Epithelial cell of proximal tubule (primary cell): ENCODE results near the gene ANAPC13. TPM values are rescaled to one million over a fixed set of nuclear protein-coding genes. Genes with fewer than 3 reads are reported as not detected.

Source experiments
- DNase-seq: peaks from one replicate; pipeline ENCODE4 v3.0.0-alpha.2; 2011; ENCODE audit warnings: low read depth
- H3K4me3 ChIP-seq: 2 replicates; pipeline ENCODE4 v1.5.1; 2011; ENCODE audit warnings: low read depth, mild to moderate bottlenecking, low read length
- total RNA-seq: library from RNA; depleted of rRNA; stranded (reverse); fragments of >200 nt; gene quantifications from 2 replicates; pipeline ENCODE4 v1.2.3, GENCODE V29; 2015
- TF ChIP-seq, protein P1 (sequence below): conservative IDR thresholded peaks from 2 replicates; pipeline ENCODE4 v1.5.1; 2012; ENCODE audit warnings: low read depth, mild to moderate bottlenecking, low read length

ANAPC13 gene
- total RNA-seq, 1 donor from 2014 or later, result 80.5 TPM

DNA sequence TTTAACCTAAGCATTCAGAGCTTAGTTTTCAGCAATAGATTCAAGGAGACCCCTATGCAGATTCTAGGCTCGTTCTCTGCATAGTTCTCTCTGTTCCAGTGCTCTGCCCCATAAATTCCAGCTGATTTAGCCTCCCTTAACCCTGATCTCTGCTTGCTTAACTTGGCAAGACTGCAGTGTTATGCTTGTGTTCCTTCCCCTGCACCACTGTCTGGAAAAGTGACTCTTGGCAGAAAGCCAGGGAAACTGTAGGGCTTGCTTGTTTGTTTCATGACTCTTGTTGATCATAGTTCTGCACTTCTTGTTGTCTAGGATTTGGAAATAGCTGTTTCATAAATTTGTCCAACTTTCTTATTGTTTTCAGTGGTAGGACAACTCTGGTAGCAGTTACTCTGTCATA lies 40.1 kb downstream of the ANAPC13 start:
- no peak overlapping the region for H3K4me3 ChIP-seq
- DNase-seq, result peak; percentile 50
- TF ChIP-seq, protein P1, sequence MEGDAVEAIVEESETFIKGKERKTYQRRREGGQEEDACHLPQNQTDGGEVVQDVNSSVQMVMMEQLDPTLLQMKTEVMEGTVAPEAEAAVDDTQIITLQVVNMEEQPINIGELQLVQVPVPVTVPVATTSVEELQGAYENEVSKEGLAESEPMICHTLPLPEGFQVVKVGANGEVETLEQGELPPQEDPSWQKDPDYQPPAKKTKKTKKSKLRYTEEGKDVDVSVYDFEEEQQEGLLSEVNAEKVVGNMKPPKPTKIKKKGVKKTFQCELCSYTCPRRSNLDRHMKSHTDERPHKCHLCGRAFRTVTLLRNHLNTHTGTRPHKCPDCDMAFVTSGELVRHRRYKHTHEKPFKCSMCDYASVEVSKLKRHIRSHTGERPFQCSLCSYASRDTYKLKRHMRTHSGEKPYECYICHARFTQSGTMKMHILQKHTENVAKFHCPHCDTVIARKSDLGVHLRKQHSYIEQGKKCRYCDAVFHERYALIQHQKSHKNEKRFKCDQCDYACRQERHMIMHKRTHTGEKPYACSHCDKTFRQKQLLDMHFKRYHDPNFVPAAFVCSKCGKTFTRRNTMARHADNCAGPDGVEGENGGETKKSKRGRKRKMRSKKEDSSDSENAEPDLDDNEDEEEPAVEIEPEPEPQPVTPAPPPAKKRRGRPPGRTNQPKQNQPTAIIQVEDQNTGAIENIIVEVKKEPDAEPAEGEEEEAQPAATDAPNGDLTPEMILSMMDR, result no peak

DNA sequence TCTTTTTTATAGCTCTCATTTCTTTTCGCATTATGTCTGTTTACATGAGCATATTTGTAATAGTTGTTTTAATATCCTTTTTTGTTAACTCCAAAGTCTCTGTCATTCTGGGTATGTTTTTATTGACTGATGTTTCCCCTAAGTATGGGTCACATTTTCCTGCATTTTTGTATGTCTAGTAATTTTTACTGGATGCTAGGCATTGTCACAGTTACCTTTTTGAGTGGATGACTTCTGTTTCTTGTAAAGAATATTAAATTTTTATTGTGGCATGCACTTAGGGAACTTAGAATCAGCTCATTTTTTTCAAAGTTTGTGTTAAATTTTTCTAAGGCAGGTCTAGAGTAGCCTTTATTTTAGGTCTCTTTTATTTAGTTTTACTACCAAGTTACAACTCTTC lies 40.7 kb downstream of the ANAPC13 start:
- no peak for DNase-seq
- TF ChIP-seq, protein P1, result no peak

DNA sequence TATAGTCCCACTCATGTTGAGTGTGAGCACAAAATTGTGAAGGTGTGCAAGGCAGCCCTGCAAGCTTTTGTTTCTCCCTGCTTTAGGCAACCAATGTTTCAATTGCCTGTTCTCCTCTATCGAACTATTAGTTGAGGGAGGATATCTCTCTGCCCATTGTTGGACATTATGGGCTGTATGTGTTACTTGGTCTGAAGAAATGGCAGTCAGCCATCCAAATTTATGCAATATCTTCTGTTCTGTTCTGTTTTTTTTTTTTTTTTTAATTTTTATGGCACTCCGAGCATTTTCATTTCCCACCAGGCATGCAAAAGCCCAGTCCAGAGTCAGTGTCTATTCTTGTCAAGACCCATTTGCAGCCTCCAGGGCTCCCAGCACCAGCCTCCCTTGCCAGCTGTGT lies 44.0 kb downstream of the ANAPC13 start:
- no peak for DNase-seq
- TF ChIP-seq, protein P1, result no peak
- no peak overlapping the region for H3K4me3 ChIP-seq

More for the DNA sequence above, 40.7 kb downstream of the ANAPC13 start:
- no peak overlapping the region for H3K4me3 ChIP-seq

DNA sequence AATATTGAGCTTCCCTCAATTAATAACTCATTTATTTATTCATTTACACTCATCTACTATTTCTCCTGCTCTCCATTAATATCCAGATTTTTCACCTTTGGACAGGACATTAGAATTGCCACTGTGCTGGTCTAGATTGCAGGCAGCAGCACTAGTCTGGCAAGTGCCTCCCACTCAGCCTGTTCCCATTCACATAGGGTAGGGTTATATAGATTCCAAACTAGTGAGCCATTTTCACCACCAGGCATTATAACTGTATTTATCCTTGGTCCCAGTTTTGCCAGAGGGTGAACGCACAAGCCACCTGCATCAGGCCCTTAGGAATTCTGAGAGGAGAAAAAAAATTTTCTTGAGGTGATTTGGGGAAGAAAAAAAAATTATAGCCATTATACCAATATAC lies 44.5 kb downstream of the ANAPC13 start:
- no peak overlapping the region for H3K4me3 ChIP-seq
- no peak for DNase-seq
- TF ChIP-seq, protein P1, result no peak

DNA sequence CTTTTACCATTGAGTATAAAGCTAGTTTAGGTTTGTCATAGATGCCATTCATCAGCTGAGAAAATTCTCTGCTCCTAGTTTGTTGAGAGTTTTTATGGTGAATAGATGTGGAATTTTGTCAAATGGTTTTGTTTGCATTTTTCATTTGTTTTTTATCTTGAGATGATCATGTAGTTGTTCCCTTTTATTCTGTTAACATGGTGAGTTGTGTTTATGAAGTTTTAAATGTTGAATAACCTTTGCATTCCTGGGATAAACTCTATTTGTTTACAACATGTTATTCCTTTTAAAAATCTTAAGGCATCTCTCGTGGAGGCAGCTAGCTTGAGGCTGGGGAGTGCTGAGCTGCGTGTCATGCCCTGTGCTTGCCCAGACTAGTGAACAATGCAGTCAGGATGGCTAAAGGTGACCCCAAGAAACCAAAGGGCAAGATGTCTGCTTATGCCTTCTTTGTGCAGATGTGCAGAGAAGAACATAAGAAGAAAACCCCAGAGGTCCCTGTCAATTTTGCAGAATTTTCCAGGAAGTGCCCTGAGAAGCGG lies 48.5 kb downstream of the ANAPC13 start:
- H3K4me3 ChIP-seq, result no peak overlapping the region
- DNase-seq, result no peak
- TF ChIP-seq, protein P1, result no peak

DNA sequence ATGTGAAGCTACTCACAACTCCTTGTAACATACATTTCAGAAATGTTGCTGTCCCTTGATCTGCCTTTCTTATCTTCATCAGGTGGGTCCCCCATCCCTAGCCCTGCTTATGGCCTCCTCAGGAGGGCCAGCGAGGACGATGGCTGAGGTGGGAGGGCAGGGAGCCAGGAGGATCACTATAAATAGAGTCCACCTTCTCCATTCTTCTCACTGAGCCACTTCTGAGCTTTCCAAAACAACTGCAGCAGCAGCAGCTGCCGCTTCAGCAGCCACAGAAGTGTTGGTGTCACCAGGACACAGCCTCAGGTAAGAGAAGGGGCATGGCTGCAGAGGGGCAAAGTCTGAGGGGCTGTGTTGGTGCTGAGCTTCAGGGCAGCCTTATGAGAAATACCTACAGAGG lies 53.5 kb downstream of the ANAPC13 start:
- no peak for DNase-seq
- no peak overlapping the region for H3K4me3 ChIP-seq
- TF ChIP-seq, protein P1, result no peak

DNA sequence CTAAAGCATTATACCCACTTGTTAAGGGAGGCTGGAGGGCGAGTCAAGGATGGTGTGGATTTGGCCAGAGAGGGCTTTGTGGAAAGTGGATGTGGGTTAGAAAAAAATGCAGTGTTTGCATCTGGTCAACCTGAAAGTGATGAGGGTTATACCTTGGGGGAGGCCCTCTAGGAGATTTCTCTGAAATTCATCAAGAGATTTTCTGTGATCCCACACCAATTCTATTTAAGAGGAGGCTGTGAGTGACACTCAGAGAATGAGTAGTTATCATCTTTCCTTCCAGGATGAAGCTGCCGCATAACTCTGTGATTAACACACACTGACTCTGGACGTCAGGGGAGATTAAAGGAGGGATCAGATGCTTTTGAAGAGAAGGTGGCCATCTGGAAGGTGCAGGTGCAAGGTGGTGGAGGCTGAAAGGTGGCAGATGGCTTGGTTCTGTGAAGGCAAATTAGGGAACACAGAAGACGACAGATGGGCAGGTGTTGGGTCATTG lies 54.8 kb downstream of the ANAPC13 start:
- TF ChIP-seq, protein P1, result no peak
- no peak for DNase-seq

More for the DNA sequence above, 54.8 kb downstream of the ANAPC13 start:
- H3K4me3 ChIP-seq, result no peak overlapping the region
